D721Med (cell line): ENCODE data around the gene POFUT1.
"Not testable (repeated sequence)": the region's sequence is repeated elsewhere in the genome, so short reads cannot be mapped to it uniquely, and the experiment has no call there.

Source experiments
- DNase-seq: peaks from one replicate; pipeline ENCODE4 v3.0.0; 2011; ENCODE audit warnings: low spot score; ENCODE audit not compliant: insufficient read length
- FAIRE-seq: peaks from 2 replicates; lab custom pipeline; 2011; peaks lifted over from hg19 to GRCh38; lab: Jason Lieb, UNC
- TF ChIP-seq, protein P1 (sequence below): IDR thresholded peaks from 2 replicates; pipeline ENCODE4 v1.5.1; 2012; ENCODE audit warnings: mild to moderate bottlenecking, control low read depth; ENCODE audit not compliant: insufficient read depth; ENCODE audit errors: missing control alignments

The POFUT1 gene

DNA sequence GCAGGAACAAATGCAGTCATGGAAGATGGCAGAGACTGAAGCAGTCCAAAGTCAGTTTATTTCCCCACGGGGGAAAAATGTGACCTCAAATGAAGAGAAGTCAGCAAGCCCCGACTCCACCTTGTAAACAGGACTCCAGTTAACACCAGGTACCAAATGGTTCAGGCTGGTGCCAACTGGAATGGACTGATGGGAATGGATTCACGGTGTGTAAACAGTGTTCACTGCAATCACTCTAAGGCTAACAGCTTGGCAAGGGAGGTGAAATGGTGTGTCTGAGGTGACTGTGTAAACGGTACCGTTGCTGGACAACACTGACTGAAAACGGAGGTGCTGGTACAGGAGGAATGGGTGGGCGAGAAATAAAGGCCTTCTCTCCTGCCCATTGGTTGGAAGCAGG is 12.1 kb upstream of the POFUT1 start:
- DNase-seq (no peak), FAIRE-seq (no peak)
- TF ChIP-seq, protein P1, sequence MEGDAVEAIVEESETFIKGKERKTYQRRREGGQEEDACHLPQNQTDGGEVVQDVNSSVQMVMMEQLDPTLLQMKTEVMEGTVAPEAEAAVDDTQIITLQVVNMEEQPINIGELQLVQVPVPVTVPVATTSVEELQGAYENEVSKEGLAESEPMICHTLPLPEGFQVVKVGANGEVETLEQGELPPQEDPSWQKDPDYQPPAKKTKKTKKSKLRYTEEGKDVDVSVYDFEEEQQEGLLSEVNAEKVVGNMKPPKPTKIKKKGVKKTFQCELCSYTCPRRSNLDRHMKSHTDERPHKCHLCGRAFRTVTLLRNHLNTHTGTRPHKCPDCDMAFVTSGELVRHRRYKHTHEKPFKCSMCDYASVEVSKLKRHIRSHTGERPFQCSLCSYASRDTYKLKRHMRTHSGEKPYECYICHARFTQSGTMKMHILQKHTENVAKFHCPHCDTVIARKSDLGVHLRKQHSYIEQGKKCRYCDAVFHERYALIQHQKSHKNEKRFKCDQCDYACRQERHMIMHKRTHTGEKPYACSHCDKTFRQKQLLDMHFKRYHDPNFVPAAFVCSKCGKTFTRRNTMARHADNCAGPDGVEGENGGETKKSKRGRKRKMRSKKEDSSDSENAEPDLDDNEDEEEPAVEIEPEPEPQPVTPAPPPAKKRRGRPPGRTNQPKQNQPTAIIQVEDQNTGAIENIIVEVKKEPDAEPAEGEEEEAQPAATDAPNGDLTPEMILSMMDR: no peak

DNA sequence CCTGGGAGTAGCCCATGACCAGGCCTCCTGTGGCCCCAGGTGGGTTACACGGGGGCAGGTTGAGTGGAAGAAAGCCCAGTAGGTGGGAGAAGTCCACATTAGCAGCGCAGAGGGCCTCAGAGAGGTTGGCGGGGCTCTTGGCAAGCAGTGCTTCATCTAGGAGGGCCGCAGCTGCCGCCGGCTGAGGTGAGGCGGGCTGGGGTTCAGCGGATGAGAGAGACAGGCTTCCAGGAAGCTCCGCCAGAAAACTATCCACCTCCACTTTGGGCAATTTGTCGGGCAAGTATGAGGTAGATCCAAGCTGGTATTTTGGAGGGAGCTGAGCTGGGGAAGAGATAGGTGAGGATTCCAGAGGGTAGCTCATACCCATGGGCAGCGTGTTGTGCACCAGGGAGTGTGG is 11.1 kb upstream of the POFUT1 start:
- FAIRE-seq, DNase-seq: not testable (repeated sequence)

- FAIRE-seq, DNase-seq: not testable (repeated sequence)
Observed at GRCh38 chr20:32197136-32197535, 10.5 kb upstream of the POFUT1 start.

DNA sequence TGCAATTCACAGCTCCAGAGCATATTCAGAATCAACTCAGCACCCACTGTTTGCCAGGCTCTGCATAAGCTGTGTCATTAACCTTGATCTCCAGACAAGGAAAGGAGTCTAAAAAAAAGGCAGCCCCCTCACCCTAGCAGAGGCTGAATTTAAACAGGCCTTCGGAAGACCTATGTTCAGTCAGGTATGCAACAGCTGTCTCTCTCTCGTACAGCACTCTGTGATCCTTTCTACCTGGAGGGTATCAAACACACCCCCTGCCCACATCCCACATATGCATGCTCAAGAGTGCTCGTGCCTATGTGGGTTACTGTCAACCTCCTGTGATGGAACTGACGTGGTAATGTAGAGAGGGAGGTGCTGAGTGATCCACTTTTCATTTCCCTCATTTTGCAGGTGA is 8.7 kb upstream of the POFUT1 start:
- FAIRE-seq: no peak
- DNase-seq: no peak
- TF ChIP-seq, protein P1: no peak

GRCh38 chr20:32201296-32201976 is 6.2 kb upstream of the POFUT1 start:
- TF ChIP-seq, protein P1: no peak
- FAIRE-seq (no peak), DNase-seq (no peak)

DNA sequence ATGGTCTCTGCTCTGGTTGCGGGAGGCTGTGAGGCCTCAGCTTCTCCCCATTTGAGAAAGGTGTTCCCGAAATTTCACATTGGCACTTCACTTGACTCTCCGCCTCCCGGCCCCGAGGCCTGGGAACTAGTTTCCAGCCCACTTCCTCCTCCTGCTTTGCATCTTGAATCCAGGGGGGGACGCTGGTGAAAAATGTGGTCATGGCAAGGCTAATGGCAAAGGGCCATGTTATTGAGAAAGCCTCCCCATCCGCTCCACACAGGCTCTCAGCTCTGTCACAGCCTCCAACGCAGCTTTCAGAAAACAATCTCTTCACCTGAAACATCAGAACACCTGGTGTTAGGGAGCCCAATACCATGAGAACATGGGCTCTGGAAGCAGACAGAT is 5.7 kb upstream of the POFUT1 start:
- FAIRE-seq (no peak), DNase-seq (no peak)
- TF ChIP-seq, protein P1: no peak

GRCh38 chr20:32203356-32204204 is 4.1 kb upstream of the POFUT1 start:
- DNase-seq (no peak), FAIRE-seq (no peak)
- TF ChIP-seq, protein P1: no peak
